ENCODE data around the gene WDFY4.

GRCh38 chr10:49023752-49024151 lies 339.1 kb downstream of the WDFY4 start:
- TF ChIP-seq CTCF (conservative IDR thresholded peaks at IDR 0.05) = no peak
- no peak for TF ChIP-seq ZFX (IDR thresholded peaks at IDR 0.05)

Measured in C4-2B (cell line).